ENCODE results near the gene INSR.

The INSR gene

DNA sequence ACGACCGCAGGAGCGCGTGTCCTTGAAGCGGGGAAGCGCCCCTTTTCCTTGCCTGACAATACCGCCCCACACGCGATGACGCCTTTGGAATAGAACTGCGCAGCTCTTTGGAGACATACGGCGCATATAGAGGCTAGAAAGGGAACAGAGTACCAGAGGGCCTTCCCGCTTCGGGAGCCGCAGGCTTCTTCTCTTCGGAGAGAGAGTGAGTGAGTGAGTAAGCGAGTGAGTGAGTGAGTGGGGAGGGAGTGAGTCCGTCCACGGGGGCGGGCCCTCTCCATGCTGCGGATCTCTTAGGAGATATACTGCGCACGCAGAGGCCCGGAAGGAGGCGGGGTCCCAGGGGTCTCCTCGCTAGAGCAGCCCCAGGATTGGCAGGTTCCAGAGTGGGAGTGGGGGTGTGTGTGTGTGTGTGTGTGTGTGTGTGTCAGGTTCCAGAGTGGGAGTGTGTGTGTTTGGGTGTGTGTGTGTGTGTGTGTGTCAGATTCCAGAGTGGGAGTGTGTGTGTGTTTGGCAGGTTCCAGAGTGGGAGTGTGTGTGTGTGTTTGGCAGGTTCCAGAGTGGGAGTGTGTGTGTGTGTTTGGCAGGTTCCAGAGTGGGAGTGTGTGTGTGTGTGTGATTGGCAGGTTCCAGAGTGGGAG, 97.0 kb downstream of the INSR start:
- peak; percentile 65 to 86 for DNase-seq (ENCODE audit: low read depth in 1 of 2, low spot score in 1 of 2)

GRCh38 chr19:7196763-7197118, 97.5 kb downstream of the INSR start:
- no peak for DNase-seq (ENCODE audit: low read depth in 1 of 2, low spot score in 1 of 2)

GRCh38 chr19:7195046-7195445, 99.2 kb downstream of the INSR start:
- no peak for DNase-seq (ENCODE audit: low read depth in 1 of 2, low spot score in 1 of 2)

DNA sequence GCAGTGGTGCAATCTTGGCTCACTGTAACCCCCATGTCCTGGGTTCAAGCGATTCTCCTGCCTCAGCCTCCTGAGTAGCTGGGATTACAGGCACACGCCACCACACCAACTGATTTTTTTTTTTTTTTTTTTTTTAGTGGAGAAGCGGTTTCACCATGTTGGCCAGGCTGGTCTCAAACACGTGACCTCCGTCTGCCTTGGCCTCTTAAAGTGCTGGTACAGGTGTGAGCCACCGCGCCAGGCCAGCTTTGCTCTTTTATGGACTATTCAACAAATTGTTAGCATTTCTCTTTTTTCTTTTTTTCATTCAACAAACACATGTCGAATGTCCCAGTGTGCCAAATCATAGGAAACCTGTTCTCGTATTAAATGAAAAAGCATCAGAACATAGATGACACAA, 99.6 kb downstream of the INSR start:
- DNase-seq (ENCODE audit: low read depth in 1 of 2, low spot score in 1 of 2), result no peak

- peak; percentile 12 to 39 for DNase-seq (ENCODE audit: low read depth in 1 of 2, low spot score in 1 of 2)
Measured at GRCh38 chr19:7191946-7192691, 102.1 kb downstream of the INSR start.

DNA sequence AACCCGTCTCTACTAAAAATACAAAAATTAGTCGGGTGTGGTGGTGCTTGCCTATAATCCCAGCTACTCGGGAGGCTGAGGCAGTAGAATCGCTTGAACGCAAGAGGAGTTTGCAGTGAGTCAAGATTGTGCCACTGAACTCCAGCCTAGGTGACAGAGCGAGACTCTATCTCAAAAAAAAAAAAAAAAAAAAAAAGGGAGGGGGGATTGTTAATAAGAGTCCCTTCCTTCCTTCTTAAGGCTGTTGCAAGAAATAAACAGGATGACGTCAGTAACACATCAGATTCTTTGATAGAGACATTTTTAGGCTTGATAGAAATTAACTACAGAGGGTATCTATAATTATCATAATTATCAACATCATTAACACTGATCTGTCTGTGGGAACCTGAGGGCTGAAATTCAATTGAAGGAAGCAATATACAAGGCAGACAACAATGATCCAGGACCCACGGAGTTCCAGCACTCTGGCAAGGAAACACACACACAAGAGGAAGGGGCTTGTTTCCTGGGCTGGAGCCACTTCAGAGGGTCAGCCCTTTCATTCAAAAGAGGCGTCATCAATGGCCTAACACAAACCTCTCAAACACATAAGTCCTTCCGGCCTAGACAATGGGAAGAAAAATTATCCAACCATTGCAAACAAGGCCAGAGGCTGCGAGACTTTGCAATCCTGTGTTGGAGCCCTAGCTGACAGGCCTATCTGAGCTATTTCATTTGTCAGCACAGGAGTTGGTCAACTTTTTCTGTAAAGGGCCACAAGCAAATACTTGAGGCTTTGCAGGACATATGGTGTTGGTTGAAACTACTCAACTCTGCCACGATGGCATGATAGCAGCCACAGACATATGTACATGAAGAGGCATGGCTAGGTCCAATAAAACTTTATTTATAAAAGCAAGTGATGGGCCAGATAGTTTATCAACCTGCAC, 105.2 kb downstream of the INSR start:
- no peak for DNase-seq (ENCODE audit: low read depth in 1 of 2, low spot score in 1 of 2)

- DNase-seq (ENCODE audit: low read depth in 1 of 2, low spot score in 1 of 2), result no peak
Measured at GRCh38 chr19:7187605-7188339, 106.4 kb downstream of the INSR start.

DNA sequence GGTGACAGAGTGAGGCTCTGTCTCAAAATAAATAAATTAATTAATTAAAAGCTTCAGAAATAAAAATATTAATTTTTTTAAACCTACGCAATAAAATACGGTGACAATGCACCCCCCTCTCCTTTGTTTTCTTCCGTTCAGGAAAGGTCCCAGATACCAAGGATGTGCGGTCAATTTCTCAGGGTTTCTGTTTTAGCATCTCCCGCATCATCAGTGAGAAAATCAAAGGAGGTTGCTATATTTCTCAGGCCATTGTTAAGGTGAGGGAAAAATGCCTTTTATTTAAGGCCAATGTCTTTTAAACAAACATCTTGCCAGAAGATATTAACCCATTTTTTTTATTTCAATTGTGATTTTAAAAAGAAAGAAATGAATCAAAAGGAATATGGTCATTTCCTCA, 111.7 kb downstream of the INSR start:
- no peak for DNase-seq (ENCODE audit: low read depth in 1 of 2, low spot score in 1 of 2)

DNA sequence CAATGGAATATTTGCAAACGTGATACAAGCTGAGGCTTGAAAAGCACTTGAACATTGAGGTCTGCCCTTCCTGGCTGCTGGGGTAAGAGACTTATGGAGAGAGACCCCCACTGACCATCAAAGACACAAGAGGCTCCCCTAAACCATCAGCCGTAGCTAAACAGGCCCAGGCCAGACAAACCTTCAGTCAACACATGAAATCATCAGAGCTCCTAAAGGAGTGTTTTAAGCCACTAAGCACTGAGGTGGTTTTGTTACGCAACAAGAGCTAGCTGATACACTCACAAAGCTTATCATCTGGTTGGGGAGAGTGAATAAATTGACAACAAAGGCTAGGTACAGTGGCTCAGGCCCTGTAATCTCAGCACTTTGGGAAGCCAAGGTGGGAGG, 114.3 kb downstream of the INSR start:
- no peak for DNase-seq (ENCODE audit: low read depth in 1 of 2, low spot score in 1 of 2)

- DNase-seq (ENCODE audit: low read depth in 1 of 2, low spot score in 1 of 2), result no peak
Measured at GRCh38 chr19:7177926-7178325, 116.3 kb downstream of the INSR start.

DNA sequence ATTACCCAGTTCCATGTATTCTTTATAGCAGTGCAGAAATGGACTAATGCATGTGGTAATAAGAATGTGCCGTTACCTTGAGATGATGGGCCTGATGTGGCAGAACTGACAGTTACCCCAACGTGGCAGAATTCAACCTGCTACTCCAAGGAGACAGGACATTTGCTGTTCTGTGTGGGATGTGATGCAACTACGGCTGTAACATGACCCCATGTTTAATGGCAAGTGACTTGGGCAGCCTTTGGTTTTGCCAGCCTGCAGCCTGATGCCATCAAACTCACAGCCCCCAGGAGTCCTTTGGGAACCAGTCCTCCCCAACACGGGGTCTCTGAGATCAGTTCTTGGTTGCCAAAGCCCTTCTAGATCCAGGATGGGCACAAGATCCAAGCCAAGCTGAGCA, 117.4 kb downstream of the INSR start:
- DNase-seq (ENCODE audit: low read depth in 1 of 2, low spot score in 1 of 2), result no peak

- DNase-seq (ENCODE audit: low read depth in 1 of 2, low spot score in 1 of 2), result no peak
Measured at GRCh38 chr19:7172794-7173193, 121.4 kb downstream of the INSR start.

- DNase-seq (ENCODE audit: low read depth in 1 of 2, low spot score in 1 of 2), result no peak
Measured at GRCh38 chr19:7170983-7171382, 123.2 kb downstream of the INSR start.

- DNase-seq (ENCODE audit: low read depth in 1 of 2, low spot score in 1 of 2), result no peak
Measured at GRCh38 chr19:7168941-7169340, 125.3 kb downstream of the INSR start.

DNA sequence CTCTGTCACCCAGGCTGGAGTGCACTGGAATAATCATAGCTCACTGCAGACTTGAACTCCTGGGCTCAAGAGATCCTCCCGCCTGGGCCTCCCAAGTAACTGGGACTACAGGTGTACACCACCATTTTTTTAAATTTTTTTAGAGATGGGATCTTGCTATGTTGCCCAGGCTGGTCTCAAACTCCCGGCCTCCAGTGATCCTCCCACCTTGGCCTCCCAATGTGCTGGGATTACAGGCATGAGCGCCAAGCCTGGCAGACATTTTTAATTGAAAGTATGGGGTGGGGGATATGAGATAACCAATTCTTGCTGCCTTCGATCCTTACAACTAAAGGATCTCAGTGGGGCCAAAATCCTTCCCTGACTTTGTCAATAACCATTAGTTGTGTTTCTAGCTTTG, 132.9 kb downstream of the INSR start:
- DNase-seq (ENCODE audit: low read depth in 1 of 2, low spot score in 1 of 2), result no peak

GRCh38 chr19:7159105-7159933, 134.9 kb downstream of the INSR start:
- no peak for DNase-seq (ENCODE audit: low read depth in 1 of 2, low spot score in 1 of 2)

- DNase-seq (ENCODE audit: low read depth in 1 of 2, low spot score in 1 of 2), result no peak
Measured at GRCh38 chr19:7153022-7153421, 141.2 kb downstream of the INSR start.

GRCh38 chr19:7152568-7152967, 141.6 kb downstream of the INSR start:
- no peak for DNase-seq (ENCODE audit: low read depth in 1 of 2, low spot score in 1 of 2)

DNA sequence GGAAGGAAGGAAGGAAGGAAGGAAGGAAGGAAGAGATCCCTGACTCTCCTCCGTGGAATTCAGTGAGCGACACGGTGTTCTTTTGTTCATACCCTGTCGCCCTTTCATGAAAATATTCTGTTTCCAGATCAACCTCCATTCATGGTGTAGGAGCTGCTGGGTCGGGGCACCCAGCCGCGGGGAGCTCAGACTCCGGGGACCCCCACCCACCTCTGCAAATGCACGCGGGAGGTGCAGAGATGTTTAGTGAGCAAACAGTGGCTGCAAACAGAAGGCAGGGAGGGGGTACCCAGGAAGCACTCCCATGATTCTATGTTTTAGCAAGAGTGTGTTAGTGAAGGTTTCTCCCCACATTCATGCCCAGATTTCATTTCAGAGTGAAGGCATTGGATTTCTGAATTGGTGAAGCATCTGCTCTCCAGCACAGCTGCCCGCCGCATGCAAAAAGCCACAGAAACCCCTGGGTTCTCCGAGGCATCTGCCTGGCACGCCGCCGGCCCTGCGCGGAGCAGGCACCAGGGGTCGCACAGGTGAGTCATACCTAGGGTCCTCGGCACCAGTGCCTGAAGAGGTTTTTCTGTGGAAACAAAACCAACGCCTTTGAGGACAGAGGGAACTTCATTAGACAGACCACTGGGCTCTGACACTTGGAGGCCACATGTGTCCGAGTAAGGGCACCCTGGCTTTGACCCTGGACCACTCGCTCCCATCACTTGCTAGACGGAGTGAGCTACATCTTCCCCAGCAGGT, 144.1 kb downstream of the INSR start:
- DNase-seq (ENCODE audit: low read depth in 1 of 2, low spot score in 1 of 2), result no peak
